BE2C (cell line): ENCODE results near the gene CRX.
A peak's percentile ranks its signal among the peaks of the same experiment; 100 is the strongest.
"Not testable (repeated sequence)": the region's sequence is repeated elsewhere in the genome, so short reads cannot be mapped to it uniquely, and the experiment has no call there.

Experiments used
- DNase-seq: peaks from one replicate; pipeline ENCODE4 v3.0.0-alpha.2; 2020
- H3K27me3 ChIP-seq: fragments of 250-450 bp; sonication (Bioruptor Pico); 2 replicates; pipeline ENCODE4 v1.5.1; 2020; ENCODE audit warnings: mild to moderate bottlenecking
- H3K36me3 ChIP-seq: fragments of 250-450 bp; sonication (Bioruptor Pico); 2 replicates; pipeline ENCODE4 v1.5.1; 2020; ENCODE audit warnings: mild to moderate bottlenecking
- H3K4me1 ChIP-seq: fragments of 250-450 bp; sonication (Bioruptor Pico); 2 replicates; pipeline ENCODE4 v1.5.1; 2020
- H3K4me3 ChIP-seq: 2 replicates; pipeline ENCODE4 v1.5.1; 2011; ENCODE audit warnings: low read depth, low read length
- H3K9me3 ChIP-seq: fragments of 250-450 bp; sonication (Bioruptor Pico); 2 replicates; pipeline ENCODE4 v1.5.1; 2020
- TF ChIP-seq, protein P1 (sequence below): IDR thresholded peaks from 2 replicates; pipeline ENCODE4 v1.5.1; 2012; ENCODE audit warnings: mild to moderate bottlenecking, low read depth, low read length

CRX gene

DNA sequence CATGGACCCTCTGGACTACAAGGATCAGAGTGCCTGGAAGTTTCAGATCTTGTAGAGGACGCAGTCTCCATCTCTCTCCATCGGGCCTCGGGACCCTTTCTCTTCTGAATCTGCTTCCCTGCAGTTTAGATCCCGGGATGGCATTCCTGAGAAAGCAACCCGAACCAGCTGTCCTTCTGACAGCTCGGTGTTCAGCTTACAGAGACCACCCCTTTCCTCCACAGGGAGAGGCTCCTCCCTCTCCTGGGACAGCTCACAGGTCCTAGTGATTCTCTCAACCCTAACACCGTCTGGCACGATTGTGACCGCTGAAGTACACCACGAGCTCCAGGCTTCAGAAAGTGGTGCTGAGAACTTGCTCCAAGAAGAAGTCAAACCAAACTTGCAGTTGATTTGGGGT, 18.2 kb downstream of the CRX start:
- Histone ChIP-seq H3K4me3 (no peak overlapping the region), H3K36me3 (no peaks in the 10 kb centered on the region), H3K9me3 (no peaks in the 10 kb centered on the region), H3K4me1 (no peaks in the 10 kb centered on the region), H3K27me3 (no peaks in the 10 kb centered on the region)
- TF ChIP-seq, protein P1, sequence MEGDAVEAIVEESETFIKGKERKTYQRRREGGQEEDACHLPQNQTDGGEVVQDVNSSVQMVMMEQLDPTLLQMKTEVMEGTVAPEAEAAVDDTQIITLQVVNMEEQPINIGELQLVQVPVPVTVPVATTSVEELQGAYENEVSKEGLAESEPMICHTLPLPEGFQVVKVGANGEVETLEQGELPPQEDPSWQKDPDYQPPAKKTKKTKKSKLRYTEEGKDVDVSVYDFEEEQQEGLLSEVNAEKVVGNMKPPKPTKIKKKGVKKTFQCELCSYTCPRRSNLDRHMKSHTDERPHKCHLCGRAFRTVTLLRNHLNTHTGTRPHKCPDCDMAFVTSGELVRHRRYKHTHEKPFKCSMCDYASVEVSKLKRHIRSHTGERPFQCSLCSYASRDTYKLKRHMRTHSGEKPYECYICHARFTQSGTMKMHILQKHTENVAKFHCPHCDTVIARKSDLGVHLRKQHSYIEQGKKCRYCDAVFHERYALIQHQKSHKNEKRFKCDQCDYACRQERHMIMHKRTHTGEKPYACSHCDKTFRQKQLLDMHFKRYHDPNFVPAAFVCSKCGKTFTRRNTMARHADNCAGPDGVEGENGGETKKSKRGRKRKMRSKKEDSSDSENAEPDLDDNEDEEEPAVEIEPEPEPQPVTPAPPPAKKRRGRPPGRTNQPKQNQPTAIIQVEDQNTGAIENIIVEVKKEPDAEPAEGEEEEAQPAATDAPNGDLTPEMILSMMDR = no peak
- no peak for DNase-seq

DNA sequence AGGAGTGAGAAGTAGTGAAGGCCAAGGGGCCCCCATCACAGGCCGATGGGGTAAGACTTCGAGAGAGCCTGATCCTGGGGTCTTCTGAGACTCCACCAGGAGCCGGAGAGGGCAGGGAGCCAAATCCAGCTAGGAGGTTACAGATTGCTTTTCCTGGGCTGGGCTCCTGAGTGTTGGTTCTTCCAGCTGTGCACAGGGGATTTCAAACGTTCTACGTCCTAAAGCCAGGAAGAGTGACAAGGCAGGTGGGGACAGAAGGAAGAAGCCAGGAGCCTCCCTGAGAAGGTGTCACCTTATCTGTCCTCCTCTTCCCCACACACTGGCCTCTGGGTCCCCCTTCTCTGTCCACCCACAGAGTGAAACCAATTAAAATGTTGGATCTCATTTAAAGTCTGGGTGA, 21.2 kb downstream of the CRX start:
- DNase-seq = no peak
- Histone ChIP-seq H3K4me1 (no peaks in the 10 kb centered on the region), H3K27me3 (no peaks in the 10 kb centered on the region), H3K36me3 (no peaks in the 10 kb centered on the region), H3K4me3 (no peak overlapping the region), H3K9me3 (no peaks in the 10 kb centered on the region)
- TF ChIP-seq, protein P1 = no peak

DNA sequence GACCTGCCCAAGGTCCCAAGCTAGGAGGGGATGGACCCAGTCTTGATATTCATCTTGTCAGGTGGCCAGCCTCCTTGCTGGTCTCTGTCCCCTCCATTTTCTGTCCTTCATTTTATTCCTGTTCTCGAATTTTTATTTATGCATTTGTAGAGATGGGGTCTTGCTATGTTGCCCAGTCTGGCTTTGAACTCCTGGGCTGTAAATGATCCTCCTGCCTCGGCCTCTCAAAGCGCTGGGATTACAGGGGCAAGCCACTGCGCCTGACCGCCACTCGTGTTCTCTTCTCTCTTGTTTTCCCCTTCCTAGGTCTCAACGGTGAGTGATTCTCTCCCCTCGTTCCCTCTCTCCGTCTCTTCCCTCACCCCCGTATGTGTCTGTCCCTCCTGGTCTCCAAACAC, 26.7 kb downstream of the CRX start:
- Histone ChIP-seq H3K9me3 (no peaks in the 10 kb centered on the region), H3K27me3 (peaks cover 28% of the 10 kb centered on the region), H3K4me1 (no peaks in the 10 kb centered on the region), H3K4me3 (no peak overlapping the region), H3K36me3 (no peaks in the 10 kb centered on the region)
- TF ChIP-seq, protein P1 = no peak
- DNase-seq = no peak

DNA sequence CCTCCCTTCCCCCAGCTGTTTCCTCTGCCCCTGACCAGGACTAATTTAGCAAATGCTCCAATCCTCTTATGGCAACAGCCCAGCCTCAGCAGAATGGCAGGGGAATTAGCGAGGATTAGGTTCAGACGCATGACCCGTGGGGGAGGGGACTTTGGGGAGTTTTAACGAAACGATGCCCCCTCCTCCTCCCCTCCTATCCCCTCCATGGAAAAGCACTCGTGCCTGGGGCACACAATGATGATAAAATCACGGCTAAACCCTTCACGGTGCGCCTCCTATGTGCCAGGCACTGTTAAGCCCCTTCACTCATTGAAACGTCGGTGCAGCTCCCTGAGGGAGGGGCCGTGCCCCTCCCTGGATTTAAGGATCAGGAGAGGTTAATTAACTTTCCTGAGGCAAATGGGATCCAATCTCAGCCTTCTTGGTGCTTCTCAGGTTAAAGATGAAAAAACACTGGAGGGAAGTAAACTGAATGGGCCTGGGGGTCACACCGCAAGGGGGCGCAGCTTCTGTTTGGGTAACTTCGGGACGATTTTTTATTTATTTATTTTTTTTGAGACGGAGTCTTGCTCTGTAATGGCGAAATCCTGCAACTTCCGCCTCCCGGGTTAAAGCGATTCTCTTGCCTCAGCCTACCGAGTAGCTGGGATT, 27.2 kb downstream of the CRX start:
- no peaks in the 10 kb centered on the region for H3K9me3 ChIP-seq
- peaks cover 28% of the 10 kb centered on the region for H3K27me3 ChIP-seq
- H3K4me1 ChIP-seq = no peaks in the 10 kb centered on the region
- H3K4me3 ChIP-seq = no peak overlapping the region
- no peaks in the 10 kb centered on the region for H3K36me3 ChIP-seq
- no peak for DNase-seq
- TF ChIP-seq, protein P1 = peak; percentile 53

DNA sequence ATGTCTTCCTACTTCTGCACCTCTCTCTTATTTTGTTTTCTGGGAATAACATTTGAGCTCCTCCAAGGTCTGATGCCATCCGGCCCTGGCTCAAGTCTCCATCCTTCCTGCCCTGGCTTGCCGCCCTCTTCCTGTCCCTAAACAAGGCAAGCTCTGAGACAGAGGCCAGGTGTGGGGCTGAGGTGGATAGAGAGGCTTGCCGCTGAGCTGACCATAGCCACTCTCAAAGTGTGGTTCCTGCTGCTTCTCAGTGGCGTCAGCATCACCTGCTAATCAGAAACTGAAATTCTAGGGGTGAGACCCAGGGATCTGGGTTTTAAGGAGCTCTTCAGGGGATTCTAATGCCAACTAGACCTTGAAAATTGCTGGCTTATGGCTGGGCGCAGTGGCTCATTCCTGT, 31.3 kb downstream of the CRX start:
- TF ChIP-seq, protein P1 = no peak
- H3K9me3 ChIP-seq = no peaks in the 10 kb centered on the region
- H3K27me3 ChIP-seq = peaks cover 28% of the 10 kb centered on the region

DNA sequence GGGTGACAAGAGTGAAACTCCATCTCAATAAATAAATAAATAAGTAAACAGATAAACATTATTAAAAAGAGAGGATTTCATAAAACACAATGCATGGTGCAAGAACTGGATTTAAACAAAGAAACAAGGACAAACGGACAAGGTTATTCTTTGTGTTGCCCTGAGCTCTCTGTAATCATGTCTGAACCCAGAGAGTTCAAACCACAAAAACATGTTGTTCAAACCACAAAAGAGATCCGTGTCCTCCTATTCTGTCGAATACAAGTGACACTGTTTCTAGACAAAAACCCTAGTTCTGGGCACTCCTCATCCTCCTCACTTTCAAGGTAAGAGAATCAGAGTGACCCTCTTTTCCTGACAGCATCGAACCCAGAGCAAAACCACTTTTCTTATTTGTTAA, 32.7 kb downstream of the CRX start:
- Histone ChIP-seq H3K9me3 (no peaks in the 10 kb centered on the region), H3K4me1 (no peaks in the 10 kb centered on the region), H3K4me3 (no peak overlapping the region), H3K36me3 (no peaks in the 10 kb centered on the region), H3K27me3 (peaks cover 20% of the 10 kb centered on the region)
- TF ChIP-seq, protein P1 = no peak
- DNase-seq = no peak

More for the DNA sequence above, 31.3 kb downstream of the CRX start:
- no peak overlapping the region for H3K4me3 ChIP-seq
- H3K36me3 ChIP-seq = no peaks in the 10 kb centered on the region
- no peaks in the 10 kb centered on the region for H3K4me1 ChIP-seq
- DNase-seq = no peak

DNA sequence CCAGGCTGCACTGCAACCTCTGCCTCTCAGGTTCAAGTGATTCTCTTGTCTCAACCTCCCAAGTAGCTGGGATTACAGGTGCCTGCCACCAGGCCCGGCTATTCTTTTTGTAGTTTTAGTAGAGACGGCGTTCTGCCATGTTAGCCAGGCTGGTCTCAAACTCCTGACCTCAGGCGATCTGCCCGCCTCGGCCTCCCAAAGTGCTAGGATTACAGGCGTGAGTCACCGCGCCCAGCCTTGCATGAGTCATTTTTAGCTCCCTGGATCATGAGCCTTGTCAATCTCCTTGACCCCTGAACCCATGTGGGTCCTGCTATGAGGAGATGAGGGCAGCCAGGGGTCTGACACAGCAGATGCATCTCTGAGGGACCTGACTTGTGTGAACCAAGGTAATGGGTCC, 36.5 kb downstream of the CRX start:
- H3K27me3 ChIP-seq, H3K4me3 ChIP-seq, DNase-seq, H3K4me1 ChIP-seq, H3K36me3 ChIP-seq, H3K9me3 ChIP-seq: not testable (repeated sequence)

DNA sequence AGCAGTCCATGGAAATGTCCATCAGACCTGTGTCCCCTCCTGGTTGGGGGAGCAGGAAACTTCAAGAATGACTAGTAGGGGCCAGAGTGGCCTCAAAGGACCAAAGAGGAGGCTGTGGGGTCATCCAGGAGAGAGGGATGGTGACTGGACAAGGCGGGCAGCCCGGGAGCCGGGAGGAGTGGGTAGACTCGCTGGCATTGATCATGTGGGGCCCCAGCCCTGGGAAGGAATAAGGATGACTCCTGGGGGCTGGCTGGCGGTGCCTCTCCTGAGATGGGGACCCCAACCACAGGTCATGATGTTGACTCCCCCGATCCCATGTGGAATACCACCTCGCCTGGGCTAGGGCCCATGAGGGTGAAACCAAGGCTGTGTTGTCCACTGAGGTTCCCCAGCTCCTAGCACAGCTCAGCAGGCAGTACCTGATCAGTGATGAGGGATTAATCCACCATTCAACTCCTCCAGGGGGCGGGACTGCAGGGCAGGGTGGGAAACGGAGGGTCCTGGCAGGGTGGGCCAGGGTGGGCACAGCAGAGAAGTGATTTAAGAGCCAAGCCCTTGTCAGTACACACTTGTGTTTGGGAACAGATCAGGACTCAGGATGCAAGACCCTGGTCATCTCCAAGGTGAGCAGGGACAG, 37.0 kb downstream of the CRX start, which contains the start of gene TPRX2:
TPRX2 (plus strand) TSS at position 590 of the 640 bp plus-strand sequence; CDS start at position 602, 12 bp downstream.
- not testable (repeated sequence) for H3K27me3 ChIP-seq, H3K9me3 ChIP-seq, H3K36me3 ChIP-seq, DNase-seq, H3K4me3 ChIP-seq, H3K4me1 ChIP-seq

DNA sequence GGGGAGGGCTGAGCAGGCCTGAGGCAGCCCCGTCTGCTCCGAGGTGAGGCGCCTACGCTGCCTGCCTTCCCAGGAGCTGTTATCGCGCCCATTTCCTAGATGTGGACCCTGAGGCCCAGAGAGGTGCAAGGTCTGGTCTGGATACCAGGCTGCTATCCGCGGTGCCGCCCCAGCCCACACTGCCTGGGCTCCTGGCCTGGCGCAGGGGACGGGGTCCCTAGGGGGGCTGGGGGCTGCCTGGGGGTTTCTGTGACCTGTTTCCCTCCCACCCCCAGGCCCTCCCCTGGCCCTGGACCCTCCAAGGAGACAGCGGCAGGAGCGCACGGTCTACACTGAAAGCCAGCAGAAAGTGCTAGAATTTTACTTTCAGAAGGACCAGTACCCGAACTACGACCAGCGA, 38.1 kb downstream of the CRX start:
- H3K36me3 ChIP-seq, H3K27me3 ChIP-seq, H3K4me3 ChIP-seq, DNase-seq, H3K4me1 ChIP-seq, H3K9me3 ChIP-seq: not testable (repeated sequence)
